NOMO-1 treated with dmso at 0.1 percent for 144 hours (cell line): Measurements from ENCODE around the gene PGF.
"Not testable (repeated sequence)": the region's sequence is repeated elsewhere in the genome, so short reads cannot be mapped to it uniquely, and the experiment has no call there.

Source experiments
- DNase-seq: peaks from one replicate; lab custom pipeline; 2025; ENCODE audit not compliant: unreplicated experiment; lab: John Stamatoyannopoulos, UW

PGF gene

DNA sequence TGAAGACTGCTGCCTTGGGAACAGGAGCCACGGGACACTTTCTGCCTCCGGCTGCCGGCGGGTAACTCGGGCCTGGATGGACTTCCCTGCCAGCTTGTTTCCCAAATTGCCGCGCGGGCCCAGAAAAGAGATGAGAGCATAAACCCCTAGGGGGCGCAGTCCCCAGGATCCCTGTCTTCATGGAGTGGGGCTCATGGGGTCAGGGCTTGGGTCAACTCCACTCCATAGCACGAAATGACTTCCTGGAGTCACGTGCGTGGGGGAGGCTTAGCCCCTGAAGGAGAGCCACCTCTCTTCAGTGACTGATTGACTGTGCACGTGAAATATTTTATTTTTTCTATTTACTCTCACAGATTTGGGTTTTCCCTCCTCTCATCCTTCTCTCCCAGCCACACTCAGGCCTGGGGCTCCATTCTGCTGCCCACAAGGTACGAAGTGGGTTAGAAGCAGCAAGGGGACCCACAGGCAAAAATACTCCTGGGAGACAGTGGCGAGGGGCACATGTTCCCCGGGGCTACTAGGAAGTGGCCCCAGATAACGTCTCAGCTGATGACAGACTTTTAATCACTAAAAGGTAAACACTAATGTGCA, 10.0 kb downstream of the PGF start:
- DNase-seq: no peak

- DNase-seq: no peak
Measured at GRCh38 chr14:74942608-74943007, 12.8 kb downstream of the PGF start.

DNA sequence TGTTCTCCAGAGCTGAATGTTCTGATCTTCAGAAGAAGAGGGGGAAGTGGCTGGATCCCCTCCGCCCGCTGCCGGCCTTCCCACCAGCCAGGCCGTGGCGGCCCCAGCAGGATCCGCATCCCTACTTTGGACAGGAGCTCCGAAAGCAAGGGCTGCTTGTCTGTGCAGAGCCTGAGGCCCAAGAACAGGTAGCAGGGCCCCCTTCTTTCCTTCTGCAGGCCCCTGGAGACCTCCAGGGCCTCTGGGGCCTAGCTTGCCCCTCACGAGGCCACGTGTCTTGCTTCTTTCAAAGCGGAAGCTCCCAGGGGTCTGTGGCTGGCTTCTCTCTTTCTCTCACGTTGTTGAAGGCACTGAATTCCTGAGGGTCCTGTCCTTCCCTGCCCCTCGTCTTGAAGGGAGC, 13.2 kb downstream of the PGF start:
- no peak for DNase-seq

DNA sequence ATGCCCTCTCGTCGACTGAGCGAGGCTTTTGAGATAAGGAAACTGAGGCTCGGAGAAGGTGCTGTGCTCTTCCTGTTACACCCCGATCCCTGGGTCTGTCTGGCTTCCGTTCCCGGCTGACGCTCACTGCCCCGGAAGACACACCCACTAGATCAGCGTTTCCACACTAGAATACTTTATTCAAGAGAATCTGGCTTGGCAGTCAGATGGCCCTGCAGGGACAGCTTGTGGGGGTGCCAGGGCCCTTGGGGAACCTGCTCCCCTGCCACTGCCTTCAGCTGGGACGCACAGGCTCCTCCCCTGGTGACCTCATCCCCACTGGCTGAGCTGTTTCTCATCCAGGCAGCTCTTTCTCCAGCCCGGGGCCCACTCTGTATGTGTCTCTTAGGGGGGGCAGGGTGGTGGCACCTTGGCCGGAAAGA, 13.7 kb downstream of the PGF start:
- no peak for DNase-seq

GRCh38 chr14:74940956-74941565, 14.3 kb downstream of the PGF start:
- DNase-seq: no peak

- no peak for DNase-seq
Measured at GRCh38 chr14:74938531-74939495, 16.6 kb downstream of the PGF start.

- DNase-seq: no peak
Measured at GRCh38 chr14:74937171-74937570, 18.2 kb downstream of the PGF start.

GRCh38 chr14:74936731-74937130, 18.7 kb downstream of the PGF start:
- no peak for DNase-seq

DNA sequence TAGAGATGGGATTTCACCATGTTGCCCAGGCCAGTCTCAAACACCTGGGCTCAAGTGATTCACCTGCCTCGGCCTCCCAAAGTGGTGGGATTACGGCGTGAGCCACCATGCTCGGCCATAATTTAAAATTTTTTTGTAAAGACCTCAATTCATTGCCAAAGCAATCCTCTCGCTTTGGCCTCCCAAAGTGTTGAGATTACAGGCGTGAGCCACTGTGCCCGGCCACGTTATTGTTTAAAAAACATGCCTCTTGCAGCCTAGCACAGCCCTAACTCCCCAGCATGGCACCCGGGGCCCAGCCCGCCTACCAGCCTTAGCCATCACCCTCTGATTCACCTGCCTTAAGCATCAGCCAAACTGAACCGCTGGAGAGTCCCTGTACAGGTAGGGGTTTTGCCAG, 19.2 kb downstream of the PGF start:
- no peak for DNase-seq

- no peak for DNase-seq
Measured at GRCh38 chr14:74935360-74935680, 20.1 kb downstream of the PGF start.

DNA sequence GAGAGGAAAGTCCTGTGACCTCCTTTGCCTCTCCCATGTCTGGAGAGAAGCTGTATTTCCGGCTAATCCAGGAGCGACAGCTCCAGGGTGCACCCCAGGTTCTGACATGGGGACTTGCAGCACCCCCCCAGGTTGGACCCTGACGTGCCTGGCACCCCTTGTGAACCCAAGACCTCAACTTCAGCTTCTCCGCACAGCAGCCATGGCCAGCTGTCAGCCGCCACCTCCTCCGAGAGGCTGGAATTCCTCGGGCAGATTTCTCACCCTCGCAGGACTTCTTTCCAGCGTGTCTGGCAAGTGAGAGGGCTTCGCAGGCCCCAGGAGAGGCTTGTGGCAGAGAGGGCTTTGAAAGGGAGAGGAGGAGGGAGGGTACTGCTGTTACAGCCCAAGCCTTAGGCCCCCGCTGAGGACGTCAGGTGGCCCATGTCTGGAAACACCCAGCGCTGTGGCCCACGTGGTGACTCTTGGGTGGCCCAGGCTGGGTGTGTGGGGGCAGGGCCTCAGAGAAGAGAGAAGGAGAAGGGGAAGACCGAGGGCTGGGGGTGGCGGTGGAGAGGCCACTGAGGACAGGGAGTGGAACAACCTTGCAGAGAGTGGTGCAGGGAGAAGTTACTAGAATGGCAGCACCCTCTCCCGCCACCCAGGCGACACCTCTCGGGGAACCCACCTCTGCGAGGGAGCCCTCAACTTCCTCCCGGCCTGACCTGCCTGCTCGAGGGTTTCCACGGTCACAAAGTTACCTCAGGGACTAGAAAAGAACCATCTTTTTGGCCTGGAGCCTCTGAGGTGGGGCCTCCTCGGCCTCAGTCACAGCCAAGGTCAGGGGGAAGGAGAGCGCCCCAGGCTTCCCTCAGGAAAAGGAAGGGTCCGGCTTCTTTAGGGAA, 20.7 kb downstream of the PGF start:
- no peak for DNase-seq

DNA sequence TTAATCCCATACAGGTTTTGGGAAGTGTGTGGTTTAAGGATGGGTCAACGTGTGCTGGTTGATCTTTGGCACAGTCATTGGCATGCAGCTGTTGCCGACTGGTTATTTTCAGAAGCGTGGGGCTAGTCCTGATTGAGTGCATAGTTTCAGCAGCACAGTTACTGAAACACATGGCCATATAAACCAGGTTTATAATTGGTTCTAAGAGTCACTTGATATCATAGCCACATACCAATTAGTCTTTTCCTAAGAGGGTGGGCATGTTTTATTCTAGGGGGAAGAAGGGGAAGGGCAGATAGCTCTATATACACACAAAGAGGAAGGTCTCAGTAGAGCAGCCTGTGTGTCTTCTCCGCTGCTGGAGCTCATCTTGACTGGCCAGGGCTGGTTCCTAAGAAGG, 21.4 kb downstream of the PGF start:
- DNase-seq: no peak

DNA sequence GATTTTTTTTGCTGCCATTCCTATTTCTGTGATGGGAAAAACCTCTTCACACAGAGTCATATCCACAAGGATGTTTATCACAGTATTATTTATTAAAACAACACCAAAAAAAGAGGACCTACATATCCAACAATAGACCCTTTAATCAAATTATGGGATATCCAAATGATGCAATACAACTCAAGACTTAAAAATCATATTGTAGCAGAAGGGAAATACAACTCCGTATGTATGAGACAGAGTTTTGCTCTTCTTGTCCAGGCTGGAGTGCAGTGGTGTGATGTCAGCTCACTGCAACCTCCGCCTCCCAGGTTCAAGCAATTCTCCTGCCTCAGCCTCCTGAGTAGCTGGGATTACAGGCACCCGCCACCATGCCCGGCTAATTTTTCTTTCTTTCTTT, 22.5 kb downstream of the PGF start:
- not testable (repeated sequence) for DNase-seq

GRCh38 chr14:74932401-74932901, 22.9 kb downstream of the PGF start:
- no peak for DNase-seq

DNA sequence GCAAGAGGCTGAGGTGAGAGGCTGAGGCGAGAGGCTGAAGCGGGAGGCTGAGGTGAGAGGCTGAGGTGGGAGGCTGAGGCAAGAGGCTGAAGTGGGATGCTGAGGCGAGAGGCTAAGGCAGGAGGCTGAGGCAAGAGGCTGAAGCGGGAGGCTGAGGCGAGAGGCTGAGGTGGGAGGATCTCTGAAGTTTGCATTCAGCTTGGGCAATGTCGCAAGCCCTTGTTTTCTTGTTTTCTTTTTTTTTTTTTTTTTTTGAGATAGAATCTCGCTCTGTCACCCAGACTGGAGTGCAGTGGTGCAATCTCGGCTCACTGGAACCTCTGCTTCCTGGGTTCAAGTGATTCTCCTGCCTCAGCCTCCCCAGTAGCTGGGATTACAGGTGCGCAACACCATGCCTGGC, 23.7 kb downstream of the PGF start:
- DNase-seq: not testable (repeated sequence)

DNA sequence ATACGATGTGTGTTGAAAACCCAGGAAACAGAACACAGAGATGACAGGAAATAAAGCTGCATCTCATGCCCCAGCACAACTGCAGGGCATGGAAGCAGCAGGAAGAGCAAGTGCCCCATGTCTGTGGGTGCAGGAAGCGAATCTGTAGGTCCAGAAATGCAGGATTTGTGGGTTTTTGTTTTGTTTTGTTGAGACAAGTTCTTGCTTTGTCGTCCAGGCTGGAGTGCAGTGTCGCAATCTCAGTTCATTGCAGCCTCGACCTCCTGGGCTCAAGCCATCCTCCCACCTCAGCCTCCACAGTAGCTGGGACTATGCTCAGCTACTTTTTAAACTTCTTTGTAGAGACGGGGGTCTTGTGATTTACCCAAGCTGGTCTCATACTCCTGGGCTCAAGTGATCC, 26.2 kb downstream of the PGF start:
- no peak for DNase-seq

DNA sequence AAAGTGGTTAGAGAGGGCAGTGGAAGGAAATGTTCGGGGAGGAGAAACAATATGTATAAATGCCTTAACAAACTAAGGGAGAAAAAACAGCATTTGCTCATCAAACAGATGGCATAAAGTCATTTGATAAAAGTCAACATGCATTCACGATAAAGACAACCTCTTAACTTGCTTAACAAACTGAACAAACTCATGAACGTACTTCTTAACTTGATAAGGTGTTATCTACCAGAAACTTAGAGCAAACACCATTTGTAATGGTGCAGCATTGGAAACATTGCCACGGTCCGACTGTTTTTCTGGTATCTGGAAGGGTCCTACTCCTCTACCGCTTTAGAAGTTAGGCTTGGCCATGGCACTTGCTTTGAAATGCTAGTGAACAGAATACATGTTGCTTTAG, 28.2 kb downstream of the PGF start:
- no peak for DNase-seq

- DNase-seq: no peak
Measured at GRCh38 chr14:74924061-74924460, 31.3 kb downstream of the PGF start.

DNA sequence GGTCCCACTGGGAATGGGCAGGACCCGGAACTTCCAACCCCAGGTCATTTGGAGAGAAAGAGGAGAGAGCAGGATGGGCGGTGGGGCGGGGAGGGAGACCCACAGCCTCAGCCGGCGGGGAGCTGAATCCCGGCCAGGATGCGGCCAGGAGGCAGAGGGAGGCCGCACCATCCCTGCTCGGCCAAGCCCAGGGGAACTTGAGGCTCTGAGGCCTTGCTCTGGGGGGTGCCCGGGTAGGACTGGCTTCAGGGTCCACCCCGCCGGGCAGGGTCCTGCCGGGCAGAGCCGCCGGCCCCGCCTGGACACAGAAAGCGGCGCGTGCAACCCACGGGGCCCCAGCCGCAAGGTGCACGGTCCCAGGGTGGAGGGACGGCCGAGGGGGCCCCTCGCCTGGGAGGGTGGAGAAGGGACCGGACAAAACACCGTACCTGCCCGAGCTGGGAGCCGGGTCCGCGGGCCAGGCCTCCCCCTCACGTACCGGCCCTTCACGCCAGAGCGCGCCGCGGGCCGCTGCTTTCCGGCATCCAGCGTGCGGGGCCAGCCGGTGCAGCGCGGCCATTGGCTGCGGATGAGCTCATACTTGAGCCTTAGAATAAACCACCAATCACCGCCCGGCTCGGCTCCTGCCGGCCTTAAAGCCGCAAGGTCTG, 32.5 kb downstream of the PGF start, which contains the start of gene RPS6KL1:
TSS of gene RPS6KL1 (minus strand) at position 509 of the 650 bp plus-strand sequence. CDS start 1,719 bp downstream, outside the sequence.
- peak; percentile 79 for DNase-seq

GRCh38 chr14:74921987-74922751, 33.2 kb downstream of the PGF start:
- DNase-seq: no peak
